ENCODE data around the gene CDCA3. TPM values are rescaled to one million over a fixed set of nuclear protein-coding genes. Genes with fewer than 3 reads are reported as not detected.

Gene CDCA3
- total RNA-seq, 1 donor: 21.2 TPM

DNA sequence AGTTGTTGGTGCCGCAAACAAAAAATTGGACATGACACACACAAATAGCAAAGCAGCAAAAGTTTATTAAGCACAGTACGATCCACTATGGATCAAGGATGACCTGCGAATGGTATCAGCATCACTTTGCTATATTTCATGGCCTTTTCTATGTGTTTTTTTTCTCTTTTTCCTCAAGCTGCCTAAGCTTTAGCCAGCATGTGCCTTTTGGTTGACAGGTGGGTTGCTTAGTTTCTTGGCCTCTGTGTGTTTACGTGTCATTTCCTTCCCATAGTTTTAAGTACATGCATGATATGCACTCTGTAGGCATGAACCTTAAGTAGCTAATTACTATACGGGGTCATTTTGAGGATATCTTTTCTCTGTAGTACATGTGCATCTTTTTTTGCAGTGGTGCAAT lies 51.9 kb downstream of the CDCA3 start:
- DNase-seq (ENCODE audit: low read depth): no peak
- TF ChIP-seq CTCF (IDR thresholded peaks at IDR 0.05; ENCODE audit: insufficient read depth, low read depth, low read length): no peak
- no peak overlapping the region for H3K4me3 ChIP-seq (ENCODE audit: low read depth, low read length)

Other genes with a start within 250 kb of the CDCA3 start
- gene CHD4, start 243.9 kb downstream of the CDCA3 start, total RNA-seq: 231 and 240 TPM in 2 replicates
- not detected in 2 replicates for gene LPAR5, start 215.3 kb downstream of the CDCA3 start, total RNA-seq
- gene ACRBP, start 203.9 kb downstream of the CDCA3 start, total RNA-seq: 0.64 TPM in 1 of 2 replicates, not detected in the other
- gene ING4, start 188.2 kb downstream of the CDCA3 start, total RNA-seq: 23.8 and 25.5 TPM in 2 replicates
- 19.4 and 20.3 TPM in 2 replicates for gene ZNF384, start 161.9 kb downstream of the CDCA3 start, total RNA-seq
- not detected in 2 replicates for gene PIANP, start 150.5 kb downstream of the CDCA3 start, total RNA-seq
- gene COPS7A, start 127.2 kb downstream of the CDCA3 start, total RNA-seq: 71.8 and 79.9 TPM in 2 replicates
- gene MLF2, start 98.1 kb downstream of the CDCA3 start, total RNA-seq: 160 and 229 TPM in 2 replicates
- gene PTMS, start 84.9 kb downstream of the CDCA3 start, total RNA-seq: 150 and 167 TPM in 2 replicates
- 0.43 and 0.64 TPM in 2 replicates for gene LAG3, start 78.8 kb downstream of the CDCA3 start, total RNA-seq
- gene CD4, start 61.8 kb downstream of the CDCA3 start, total RNA-seq: 1.7 and 1.9 TPM in 2 replicates
- 2.6 and 3.0 TPM in 2 replicates for gene GPR162, start 29.5 kb downstream of the CDCA3 start, total RNA-seq
- 91.1 and 117 TPM in 2 replicates for gene P3H3, start 22.9 kb downstream of the CDCA3 start, total RNA-seq
- gene GNB3, start 10.4 kb downstream of the CDCA3 start, total RNA-seq: 1.7 and 3.9 TPM in 2 replicates
- gene USP5, start 864 bp upstream of the CDCA3 start, total RNA-seq: 91.5 and 96.7 TPM in 2 replicates
- gene TPI1, start 16.2 kb upstream of the CDCA3 start, total RNA-seq: 620 and 695 TPM in 2 replicates
- gene SPSB2, start 22.0 kb upstream of the CDCA3 start, total RNA-seq: 6.0 and 8.7 TPM in 2 replicates
- gene LRRC23, start 53.5 kb upstream of the CDCA3 start, total RNA-seq: 4.7 and 5.5 TPM in 2 replicates
- gene ENO2, start 63.3 kb upstream of the CDCA3 start, total RNA-seq: 3.5 and 5.2 TPM in 2 replicates
- gene ATN1, start 76.7 kb upstream of the CDCA3 start, total RNA-seq: 11.3 and 16.4 TPM in 2 replicates
- not detected in 2 replicates for gene RNU7-1, start 92.5 kb upstream of the CDCA3 start, total RNA-seq
- gene C12orf57, start 92.7 kb upstream of the CDCA3 start, total RNA-seq: 94.7 and 96.7 TPM in 2 replicates
- gene PTPN6, start 100.1 kb upstream of the CDCA3 start, total RNA-seq: not detected in 2 replicates
- gene PHB2, start 119.4 kb upstream of the CDCA3 start, total RNA-seq: 143 and 155 TPM in 2 replicates
- gene EMG1, start 119.6 kb upstream of the CDCA3 start, total RNA-seq: 32.9 and 44.9 TPM in 2 replicates
- gene LPCAT3, start 167.2 kb upstream of the CDCA3 start, total RNA-seq: 20.6 and 26.3 TPM in 2 replicates
- 127 and 146 TPM in 2 replicates for gene C1S, start 209.4 kb upstream of the CDCA3 start, total RNA-seq
- gene C1R, start 241.2 kb upstream of the CDCA3 start, total RNA-seq: 83.4 and 84.2 TPM in 2 replicates